ENCODE results near the gene ZMYND11. TPM values are rescaled to one million over a fixed set of nuclear protein-coding genes. Genes with fewer than 3 reads are reported as not detected.

Gene ZMYND11
- total and polyA plus RNA-seq, 9 of the 15 experiments (the other 6 are each of a cell fraction or from before 2014, with no cell fraction given), result 2.7 to 13.8 (median 8.8) TPM

GRCh38 chr10:173741-174140 lies 38.5 kb downstream of the ZMYND11 start:
- H4K20me1 ChIP-seq (replicated peaks; ENCODE audit: control insufficient read depth, insufficient read depth, low read length), result no peaks in the 10 kb centered on the region
- ATAC-seq (no peak), DNase-seq (ENCODE audit: extremely low read depth in 1 of 4, low spot score in 3 of 4) (no peak), FAIRE-seq (no peak)
- no peak overlapping the region for H3K27ac ChIP-seq (ENCODE audit: extremely low read depth, low read depth, low read length)
- TF ChIP-seq TFAM (CRISPR knock-in tag; conservative IDR thresholded peaks at IDR 0.05) (no peak), RBM14 (IDR thresholded peaks at IDR 0.05; ENCODE audit: borderline replicate concordance, insufficient read depth, low read depth, low read length) (no peak), HDAC8 (tag; IDR thresholded peaks at IDR 0.05) (no peak), KDM5B (IDR thresholded peaks at IDR 0.05; ENCODE audit: insufficient replicate concordance, low read depth, low read length) (no peak), HMBOX1 (IDR thresholded peaks at IDR 0.05) (no peak), HMGXB4 (CRISPR knock-in tag; IDR thresholded peaks at IDR 0.05) (no peak), RUNX1 (IDR thresholded peaks at IDR 0.05; ENCODE audit: low read depth) (no peak), MEIS2 (IDR thresholded peaks at IDR 0.05; ENCODE audit: partially characterized antibody) (no peak), PRDM10 (IDR thresholded peaks at IDR 0.05; ENCODE audit: partially characterized antibody) (no peak), ZBTB43 (CRISPR knock-in tag; IDR thresholded peaks at IDR 0.05) (no peak), ARHGAP35 (IDR thresholded peaks at IDR 0.05; ENCODE audit: partially characterized antibody) (no peak), POLR2G (IDR thresholded peaks at IDR 0.05; ENCODE audit: low read depth, low read length) (no peak), POLR3G (IDR thresholded peaks at IDR 0.05; ENCODE audit: extremely low read depth, insufficient read length, insufficient replicate concordance) (no peak)
- no peaks in the 10 kb centered on the region for H3K79me2 ChIP-seq (ENCODE audit: control insufficient read depth, insufficient read depth, low read length)
- no peak overlapping the region for H3K4me3 ChIP-seq
- BruUV-seq (replicated peaks), result no TSS peak
- no peaks in the 10 kb centered on the region for H3K36me3 ChIP-seq (ENCODE audit: control insufficient read depth, insufficient read depth, low read length)
- no peaks in the 10 kb centered on the region for H3K9me3 ChIP-seq (replicated peaks; ENCODE audit: control insufficient read depth, insufficient read depth, low read depth, low read length)
- no peaks in the 10 kb centered on the region for H3K27me3 ChIP-seq (ENCODE audit: control insufficient read depth in 2 of 2, insufficient read depth in 2 of 2, low read length in 2 of 2)
- WGBS (ENCODE audit: insufficient coverage, low coverage, missing lambda C conversion rate), result 38% methylated on average over 4 of the region's 4 CpGs
- no peaks in the 10 kb centered on the region for H3K4me1 ChIP-seq (replicated peaks in 1 of 2; ENCODE audit: control insufficient read depth in 2 of 2, insufficient read depth in 2 of 2, low read length in 2 of 2)
- no peak overlapping the region for H3K4me2 ChIP-seq (ENCODE audit: insufficient read depth, low read length)
- ChIA-PET POLR2A (interaction anchor here (0.6 kb wide), 1 partner anchor 10 kb away, joined by 5 read pairs; no protein-coding TSS in a partner anchor), CTCF (ENCODE audit: low intra/inter-chr PET ratio) (no interaction called here)
- in situ Hi-C loops (cut with MboI) (no loop called here), intact Hi-C loops (cut with micrococcal nuclease) (no loop called here)
- no peak overlapping the region for H2AFZ ChIP-seq (ENCODE audit: low read depth, low read length)
- no peak overlapping the region for H3K9ac ChIP-seq (ENCODE audit: insufficient read depth in 1 of 2, low read depth in 2 of 2, low read length in 2 of 2)
- H3K9me1 ChIP-seq (ENCODE audit: control insufficient read depth, insufficient read depth, low read length), result no peaks in the 10 kb centered on the region

All from K562 (cell line).